IPS-20b (cell line): ENCODE results near the gene FAM83E.
"Not testable (repeated sequence)": the region's sequence is repeated elsewhere in the genome, so short reads cannot be mapped to it uniquely, and the experiment has no call there.

ENCODE experiments used
- H3K27ac ChIP-seq: one replicate; pipeline ENCODE4 v1.5.1; 2013; ENCODE audit warnings: low read length
- H3K27me3 ChIP-seq: 2 replicates; pipeline ENCODE4 v1.6.1; 2013; ENCODE audit warnings: mild to moderate bottlenecking, low read length, inconsistent platforms; ENCODE audit not compliant: insufficient read depth
- H3K36me3 ChIP-seq: 2 replicates; pipeline ENCODE4 v1.6.1; 2013; ENCODE audit warnings: low read depth, mild to moderate bottlenecking, inconsistent platforms, low read length, moderate library complexity; ENCODE audit not compliant: insufficient read depth
- H3K4me1 ChIP-seq: 2 replicates; pipeline ENCODE4 v1.6.1; 2013; ENCODE audit warnings: mild to moderate bottlenecking, control low read depth, inconsistent platforms, low read length, moderate library complexity; ENCODE audit not compliant: insufficient read depth
- H3K4me3 ChIP-seq: 2 replicates; pipeline ENCODE4 v1.5.1; 2013; ENCODE audit warnings: mild to moderate bottlenecking, low read length, inconsistent platforms
- H3K9ac ChIP-seq: 2 replicates; pipeline ENCODE4 v1.6.1; 2013; ENCODE audit warnings: low read depth, mild to moderate bottlenecking, inconsistent platforms, low read length, moderate library complexity
- H3K9me3 ChIP-seq: 2 replicates; pipeline ENCODE4 v1.6.1; 2013; ENCODE audit warnings: mild to moderate bottlenecking, low read depth, low read length, inconsistent platforms; ENCODE audit not compliant: insufficient read depth

Gene FAM83E

GRCh38 chr19:48614436-48615230, at the start of gene FAM83E:
Gene FAM83E, minus strand, starts transcription at chr19:48615076. Its CDS starts 1,704 bp downstream, at chr19:48613372.
- H3K27ac ChIP-seq: peak within 1 kb of the TSS; percentile 67
- peak within 1 kb of the TSS; percentile 40 for H3K4me3 ChIP-seq
- H3K36me3 ChIP-seq: peaks cover 35% of the 10 kb centered on the region
- H3K4me1 ChIP-seq: peaks cover 15% of the 10 kb centered on the region
- peak within 1 kb of the TSS; percentile 74 for H3K9ac ChIP-seq
- no peaks in the 10 kb centered on the region for H3K27me3 ChIP-seq
- no peaks in the 10 kb centered on the region for H3K9me3 ChIP-seq

- no peaks in the 10 kb centered on the region for H3K9me3 ChIP-seq
- H3K27me3 ChIP-seq: no peaks in the 10 kb centered on the region
- H3K4me3 ChIP-seq: no peak overlapping the region
- no peaks in the 10 kb centered on the region for H3K36me3 ChIP-seq
- H3K27ac ChIP-seq: no peak overlapping the region
- no peak overlapping the region for H3K9ac ChIP-seq
- no peaks in the 10 kb centered on the region for H3K4me1 ChIP-seq
Observed at GRCh38 chr19:48664476-48664875, 49.6 kb upstream of the FAM83E start.

- no peak overlapping the region for H3K9ac ChIP-seq
- H3K9me3 ChIP-seq: no peaks in the 10 kb centered on the region
- no peaks in the 10 kb centered on the region for H3K4me1 ChIP-seq
Observed at GRCh38 chr19:48663667-48664066, 48.8 kb upstream of the FAM83E start.

GRCh38 chr19:48661711-48662090, 46.8 kb upstream of the FAM83E start:
- no peak overlapping the region for H3K27ac ChIP-seq
- no peak overlapping the region for H3K9ac ChIP-seq

More at GRCh38 chr19:48663667-48664066, 48.8 kb upstream of the FAM83E start:
- no peaks in the 10 kb centered on the region for H3K27me3 ChIP-seq
- H3K27ac ChIP-seq: no peak overlapping the region
- no peaks in the 10 kb centered on the region for H3K36me3 ChIP-seq
- no peak overlapping the region for H3K4me3 ChIP-seq

GRCh38 chr19:48660852-48661710, 46.2 kb upstream of the FAM83E start:
- H3K27ac ChIP-seq: no peak overlapping the region
- peaks cover 5% of the 10 kb centered on the region; the same call in 1 of the 2 replicates for H3K4me1 ChIP-seq
- H3K36me3 ChIP-seq: no peaks in the 10 kb centered on the region
- H3K9me3 ChIP-seq: no peaks in the 10 kb centered on the region
- H3K9ac ChIP-seq: no peak overlapping the region
- no peaks in the 10 kb centered on the region for H3K27me3 ChIP-seq
- H3K4me3 ChIP-seq: no peak overlapping the region

More at GRCh38 chr19:48661711-48662090, 46.8 kb upstream of the FAM83E start:
- Histone ChIP-seq H3K27me3 (no peaks in the 10 kb centered on the region), H3K4me3 (no peak overlapping the region), H3K36me3 (no peaks in the 10 kb centered on the region), H3K9me3 (no peaks in the 10 kb centered on the region), H3K4me1 (peaks cover 5% of the 10 kb centered on the region; the same call in 1 of the 2 replicates)

- Histone ChIP-seq H3K4me3 (no peak overlapping the region), H3K4me1 (peaks cover 5% of the 10 kb centered on the region; the same call in 1 of the 2 replicates), H3K9me3 (no peaks in the 10 kb centered on the region), H3K27me3 (no peaks in the 10 kb centered on the region), H3K9ac (no peak overlapping the region), H3K36me3 (no peaks in the 10 kb centered on the region), H3K27ac (no peak overlapping the region)
Observed at GRCh38 chr19:48659768-48660167, 44.9 kb upstream of the FAM83E start.

- Histone ChIP-seq H3K36me3 (no peaks in the 10 kb centered on the region), H3K27ac (no peak overlapping the region), H3K27me3 (no peaks in the 10 kb centered on the region), H3K4me1 (peaks cover 5% of the 10 kb centered on the region; the same call in 1 of the 2 replicates), H3K9me3 (no peaks in the 10 kb centered on the region), H3K9ac (no peak overlapping the region), H3K4me3 (no peak overlapping the region)
Observed at GRCh38 chr19:48658483-48658882, 43.6 kb upstream of the FAM83E start.

GRCh38 chr19:48657828-48658227, 43.0 kb upstream of the FAM83E start:
- H3K27me3 ChIP-seq, H3K4me3 ChIP-seq, H3K36me3 ChIP-seq, H3K4me1 ChIP-seq, H3K9me3 ChIP-seq, H3K27ac ChIP-seq, H3K9ac ChIP-seq: not testable (repeated sequence)

- H3K4me1 ChIP-seq: peaks cover 5% of the 10 kb centered on the region; the same call in 1 of the 2 replicates
- H3K4me3 ChIP-seq: no peak overlapping the region
- no peaks in the 10 kb centered on the region for H3K27me3 ChIP-seq
- H3K9me3 ChIP-seq: no peaks in the 10 kb centered on the region
- H3K36me3 ChIP-seq: no peaks in the 10 kb centered on the region
- H3K9ac ChIP-seq: no peak overlapping the region
- no peak overlapping the region for H3K27ac ChIP-seq
Observed at GRCh38 chr19:48656840-48657474, 42.1 kb upstream of the FAM83E start.

GRCh38 chr19:48654299-48655059, 39.6 kb upstream of the FAM83E start:
- Histone ChIP-seq H3K36me3 (no peaks in the 10 kb centered on the region), H3K27me3 (no peaks in the 10 kb centered on the region), H3K27ac (no peak overlapping the region), H3K9me3 (no peaks in the 10 kb centered on the region), H3K4me1 (peaks cover 5% of the 10 kb centered on the region; the same call in 1 of the 2 replicates), H3K4me3 (no peak overlapping the region), H3K9ac (no peak overlapping the region)

- Histone ChIP-seq H3K9ac (no peak overlapping the region), H3K4me3 (no peak overlapping the region), H3K4me1 (no peaks in the 10 kb centered on the region), H3K27ac (no peak overlapping the region), H3K36me3 (no peaks in the 10 kb centered on the region), H3K9me3 (no peaks in the 10 kb centered on the region), H3K27me3 (no peaks in the 10 kb centered on the region)
Observed at GRCh38 chr19:48651683-48652048, 36.8 kb upstream of the FAM83E start.
